Inferior parietal cortex (tissue), 1 donor: ENCODE results near the gene KIF24.
A peak's percentile ranks its signal among the peaks of the same experiment; 100 is the strongest.
"Not testable (repeated sequence)": the region's sequence is repeated elsewhere in the genome, so short reads cannot be mapped to it uniquely, and the experiment has no call there.

ENCODE experiments used
- DNase-seq: peaks from one replicate; pipeline ENCODE4 v3.0.0-alpha.2; 2016; ENCODE audit errors: extremely low spot score

The KIF24 gene

DNA sequence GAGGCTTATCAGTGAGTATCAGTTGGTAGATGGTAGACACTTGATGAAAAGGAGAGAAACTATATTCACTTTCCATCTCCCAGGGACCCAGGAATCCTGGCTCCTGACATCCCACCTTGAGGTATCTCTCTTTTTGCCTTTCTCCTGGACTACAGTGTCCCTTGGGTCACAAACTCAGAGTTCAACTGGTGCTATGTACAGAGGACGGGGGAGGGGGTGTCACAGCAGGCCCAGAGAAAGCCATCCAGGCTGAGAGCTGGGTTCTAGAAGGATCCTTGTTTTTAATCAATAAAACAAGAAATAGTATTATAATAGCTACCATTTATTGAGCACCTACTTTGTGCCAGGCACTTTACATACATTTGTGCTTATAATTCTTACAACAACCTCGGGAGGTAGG is 37.3 kb upstream of the KIF24 start:
- DNase-seq = no peak

GRCh38 chr9:34365282-34365681 is 36.2 kb upstream of the KIF24 start:
- DNase-seq = no peak

- no peak for DNase-seq
These were observed 34.7 kb upstream of the KIF24 start for GRCh38 chr9:34363619-34364351.

GRCh38 chr9:34362614-34363214 is 33.6 kb upstream of the KIF24 start:
- DNase-seq = no peak

DNA sequence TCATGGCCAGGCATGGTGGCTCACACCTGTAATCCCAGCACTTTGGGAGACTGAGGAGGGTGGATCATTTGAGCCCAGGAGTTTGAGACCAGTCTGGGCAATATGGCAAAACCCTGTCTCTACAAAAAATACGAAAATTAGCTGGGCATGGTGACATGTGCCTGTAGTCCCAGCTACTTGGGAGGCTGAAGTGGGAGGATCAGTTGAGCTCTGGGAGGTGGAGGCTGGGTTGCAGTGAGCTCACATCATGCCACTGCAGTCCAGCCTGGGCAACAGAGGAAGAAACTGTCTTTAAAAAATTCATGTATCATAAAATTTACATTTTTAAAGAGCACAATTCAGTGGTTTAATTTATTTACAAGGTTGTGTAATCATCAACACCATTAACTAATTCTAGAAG is 23.9 kb upstream of the KIF24 start:
- DNase-seq = not testable (repeated sequence)

DNA sequence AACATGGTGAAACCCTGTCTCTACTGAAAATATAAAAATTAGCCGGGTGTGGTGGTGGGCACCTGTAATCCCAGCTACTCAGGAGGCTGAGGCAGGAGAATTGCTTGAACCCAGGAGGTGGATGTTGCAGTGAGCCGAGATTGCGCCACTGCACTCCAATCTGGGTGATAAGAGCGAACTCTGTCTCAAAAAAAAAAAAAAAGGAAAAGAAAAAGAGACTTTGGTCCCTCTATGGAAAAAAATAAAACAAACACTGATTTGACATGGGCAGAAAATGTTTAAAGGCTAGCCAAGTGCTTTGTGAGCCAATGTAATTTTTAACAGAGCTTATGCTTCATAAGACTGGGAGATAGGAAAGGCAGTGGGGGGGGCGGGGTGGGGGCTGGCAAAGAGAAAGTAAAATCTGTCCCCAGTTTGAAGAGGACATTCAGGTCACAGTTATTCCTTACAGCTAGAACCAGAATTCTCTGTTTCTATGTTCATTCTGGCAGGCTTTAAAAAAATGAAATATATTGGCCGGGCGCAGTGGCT is 23.1 kb upstream of the KIF24 start:
- not testable (repeated sequence) for DNase-seq

DNA sequence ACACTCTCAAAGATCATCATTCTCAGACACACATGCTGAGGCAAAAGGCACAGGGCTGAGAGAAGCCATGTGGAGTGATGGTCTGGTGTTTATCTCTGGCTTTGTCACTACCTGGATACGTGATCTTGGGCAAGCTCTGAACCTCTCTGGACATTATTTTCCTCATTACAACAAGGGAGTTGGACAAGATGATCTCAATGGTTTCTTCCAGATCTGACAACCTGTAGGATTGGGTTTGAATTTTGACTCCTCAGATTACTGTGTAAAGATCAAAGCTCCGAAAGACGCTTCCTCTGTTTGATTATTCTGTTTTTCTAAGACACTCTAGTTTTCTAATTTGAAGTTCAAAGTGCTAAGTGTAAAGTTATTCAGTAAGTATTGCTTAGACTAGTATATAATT is 20.3 kb upstream of the KIF24 start:
- DNase-seq = no peak

- no peak for DNase-seq
These were observed 18.7 kb upstream of the KIF24 start for GRCh38 chr9:34347800-34348158.

DNA sequence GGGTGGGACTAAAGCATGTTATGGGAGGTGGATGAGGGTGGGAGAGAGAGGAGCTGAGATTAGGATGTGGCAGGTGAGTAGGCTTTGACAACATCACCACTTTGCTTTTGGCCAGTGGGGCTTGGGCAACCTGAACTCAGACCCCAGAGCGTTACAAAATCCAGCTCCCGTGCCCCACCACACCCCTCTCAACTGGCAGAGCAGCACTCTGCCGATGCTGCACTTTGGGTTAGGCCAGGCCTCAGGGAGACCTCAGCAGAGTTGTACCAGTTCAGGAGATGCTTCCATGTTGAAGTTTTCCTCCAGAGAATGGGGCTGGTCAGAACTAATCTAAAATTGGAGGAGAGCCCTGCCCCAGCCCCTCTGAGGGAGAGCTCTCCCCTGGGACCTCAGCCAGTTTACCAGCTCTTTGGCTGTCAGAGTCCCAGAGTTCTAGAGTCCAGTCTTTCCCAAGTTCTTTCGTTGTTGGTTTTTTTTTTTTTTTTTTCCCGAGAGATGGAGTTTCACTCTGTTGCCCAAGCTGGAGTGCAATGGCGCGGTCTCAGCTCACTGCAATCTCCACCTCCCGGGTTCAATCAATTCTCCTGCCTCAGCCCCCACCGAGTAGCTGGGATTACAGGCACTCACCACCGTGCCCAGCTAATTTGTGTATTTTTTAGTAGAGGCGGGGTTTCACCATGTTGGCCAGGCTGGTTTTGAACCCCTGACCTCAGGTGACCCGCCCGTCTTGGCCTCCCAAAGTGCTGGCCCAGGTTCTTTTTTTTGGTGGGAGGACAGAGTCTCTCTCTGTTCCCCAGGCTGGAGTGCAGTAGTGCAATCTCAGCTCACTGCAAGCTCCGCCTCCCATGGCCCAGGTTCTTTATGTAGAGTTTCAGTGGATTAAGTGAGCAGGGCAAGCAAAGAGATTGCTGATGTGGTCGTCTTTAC is 18.1 kb upstream of the KIF24 start:
- no peak for DNase-seq

DNA sequence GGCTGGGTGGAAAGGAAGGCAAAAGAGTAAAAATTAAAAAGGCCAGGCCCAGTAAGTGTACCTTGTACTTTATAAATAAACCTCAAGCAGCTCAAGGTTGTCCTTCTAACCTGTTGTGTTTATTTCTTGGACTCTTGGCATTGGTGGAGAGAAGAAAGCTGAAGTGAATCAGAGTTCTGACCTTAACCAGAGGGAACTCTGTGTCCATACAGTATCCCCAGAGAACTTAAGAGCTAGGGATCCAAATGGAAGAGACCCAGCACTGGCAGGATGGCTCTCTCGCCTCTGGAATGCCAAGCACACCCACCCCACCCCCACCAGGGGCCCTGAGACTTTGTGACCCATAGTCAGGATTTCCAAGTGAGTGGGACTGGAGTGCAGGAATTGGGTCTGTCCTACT is 14.5 kb upstream of the KIF24 start:
- DNase-seq = no peak

DNA sequence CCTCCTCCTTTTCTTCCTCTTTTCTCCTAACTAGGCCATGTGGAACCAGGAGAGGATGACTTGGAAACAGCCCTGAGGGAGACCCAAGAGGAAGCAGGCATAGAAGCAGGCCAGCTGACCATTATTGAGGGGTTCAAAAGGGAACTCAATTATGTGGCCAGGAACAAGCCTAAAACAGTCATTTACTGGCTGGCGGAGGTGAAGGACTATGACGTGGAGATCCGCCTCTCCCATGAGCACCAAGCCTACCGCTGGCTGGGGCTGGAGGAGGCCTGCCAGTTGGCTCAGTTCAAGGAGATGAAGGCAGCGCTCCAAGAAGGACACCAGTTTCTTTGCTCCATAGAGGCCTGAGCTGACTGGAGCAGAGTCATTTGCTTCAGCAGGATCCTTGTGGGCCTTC is 14.0 kb upstream of the KIF24 start:
- no peak for DNase-seq

DNA sequence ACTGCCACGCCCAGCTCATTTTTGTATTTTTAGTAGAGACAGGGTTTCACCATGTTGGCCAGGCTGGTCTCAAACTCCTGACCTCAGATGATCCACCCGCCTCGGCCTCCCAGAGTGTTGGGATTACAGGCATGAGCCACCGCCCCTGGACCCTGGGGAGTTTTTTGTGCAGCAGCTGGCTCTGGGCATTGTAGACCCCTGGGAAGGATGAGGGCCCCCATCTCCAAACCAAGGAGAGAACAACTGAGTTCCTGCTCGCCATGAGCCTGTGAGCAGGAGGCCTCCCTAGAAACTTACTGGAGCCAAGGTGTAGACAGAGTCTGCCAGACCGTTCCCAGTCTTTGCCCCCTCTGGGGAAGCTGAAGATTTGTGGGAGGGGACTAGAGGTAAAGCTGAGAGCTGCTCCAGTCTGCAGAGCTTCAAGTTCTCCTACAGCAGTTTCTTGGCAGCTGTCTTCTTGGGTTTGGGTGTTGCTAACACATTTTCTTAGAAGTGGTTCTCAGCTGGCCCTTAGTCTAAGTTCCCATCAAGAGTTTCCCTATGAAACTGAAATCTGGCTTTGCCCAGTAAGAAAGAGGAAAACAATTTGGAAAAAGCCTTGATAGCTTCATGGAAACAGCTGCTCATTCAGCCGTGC is 12.7 kb upstream of the KIF24 start:
- DNase-seq = no peak

DNA sequence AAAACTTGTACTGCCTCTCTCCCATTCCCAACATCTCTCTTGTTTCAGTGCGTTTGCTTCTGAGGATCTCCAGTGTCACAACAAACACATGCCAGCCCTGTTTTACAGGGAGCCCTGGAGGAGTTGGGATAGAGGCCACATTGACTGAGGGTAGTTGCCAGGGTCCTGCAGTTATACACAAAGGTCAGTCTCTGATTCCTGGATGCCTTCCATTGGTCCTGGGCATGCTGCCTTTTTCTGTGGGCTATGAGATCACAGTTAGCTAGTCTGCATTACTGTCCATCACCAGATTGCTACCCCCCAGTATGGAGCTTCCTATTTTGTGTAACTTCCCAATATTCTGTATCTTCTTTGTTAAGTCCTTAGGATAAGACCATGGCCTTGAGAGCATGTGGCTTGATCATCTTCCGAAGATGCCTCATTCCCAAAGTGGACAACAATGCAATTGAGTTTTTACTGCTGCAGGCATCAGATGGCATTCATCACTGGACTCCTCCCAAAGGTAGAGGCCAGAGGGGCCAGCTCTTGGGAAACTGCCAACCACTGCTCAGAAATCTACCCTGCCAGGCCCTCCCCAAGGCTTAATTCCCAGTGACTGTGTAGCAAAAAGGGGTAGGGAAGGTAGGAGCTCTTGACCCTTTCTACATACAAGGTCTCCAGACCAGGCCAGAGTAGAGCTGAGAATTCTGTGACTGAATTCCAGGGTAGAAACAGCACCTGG is 9.8 kb upstream of the KIF24 start:
- peak; percentile 43 for DNase-seq

GRCh38 chr9:34338079-34338478 is 9.0 kb upstream of the KIF24 start:
- not testable (repeated sequence) for DNase-seq

DNA sequence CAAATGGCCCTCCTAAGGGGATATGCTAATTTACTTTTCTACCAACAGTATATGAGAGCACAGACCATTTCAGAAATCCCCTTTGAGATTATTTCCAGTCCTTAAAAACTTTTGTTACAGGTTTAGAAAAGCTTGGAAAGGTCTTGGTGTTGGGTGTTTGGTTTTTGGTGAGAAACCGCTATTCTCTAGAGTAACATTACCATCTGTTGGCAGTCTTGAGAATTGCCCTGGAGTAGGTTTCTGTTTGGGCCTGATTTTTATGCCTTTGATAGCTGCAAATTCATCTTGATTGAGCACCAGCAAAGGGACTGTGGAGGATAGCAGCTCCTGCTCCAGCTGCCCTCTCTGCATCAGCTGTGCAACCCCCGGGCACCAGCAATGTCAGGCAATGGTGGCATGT is 8.3 kb upstream of the KIF24 start:
- no peak for DNase-seq

- peak; percentile 38 for DNase-seq
These were observed 6.3 kb upstream of the KIF24 start for GRCh38 chr9:34335376-34335775.

DNA sequence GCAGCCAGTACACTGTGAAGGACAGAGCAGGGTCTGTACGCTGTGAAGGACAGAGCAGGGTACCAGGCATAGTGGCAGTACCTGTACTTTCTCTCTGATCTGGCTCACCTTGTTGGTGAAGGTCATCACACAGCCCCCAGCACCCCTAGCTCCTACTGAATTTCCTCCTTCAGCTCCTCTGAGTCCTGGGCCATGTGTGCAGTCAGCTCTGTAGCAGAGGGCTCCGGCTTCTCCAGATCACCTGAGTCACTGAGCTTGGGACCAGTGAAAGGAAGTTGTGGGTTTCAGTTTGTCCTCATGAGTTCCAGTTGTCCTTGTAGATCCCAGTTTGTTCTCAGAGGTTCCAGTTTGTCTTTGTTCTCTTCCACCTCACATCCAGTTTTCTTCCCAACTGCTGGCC is 5.8 kb upstream of the KIF24 start:
- DNase-seq = no peak

DNA sequence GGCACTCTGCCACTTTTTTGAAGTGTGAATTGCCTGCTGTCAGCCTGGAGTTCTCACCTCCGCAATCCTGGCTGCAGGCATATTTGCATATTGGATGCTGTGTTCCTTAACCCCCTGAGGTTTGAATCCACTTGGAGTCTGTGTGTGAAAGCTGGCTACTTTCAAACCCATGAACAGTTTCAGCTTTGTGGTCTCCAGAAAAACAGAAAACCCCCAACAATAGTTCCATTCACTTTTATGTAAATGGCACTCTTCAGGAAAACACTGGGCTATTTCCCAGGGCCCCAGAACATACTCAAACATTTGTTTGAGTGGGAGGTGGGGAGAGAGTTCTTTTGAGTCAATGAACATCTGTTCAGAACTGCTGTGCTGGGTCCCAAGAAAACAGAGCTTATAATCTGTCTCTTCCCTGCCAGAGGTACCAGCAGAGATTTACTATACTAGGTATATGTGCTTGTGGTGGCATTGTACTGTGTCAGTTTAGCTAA is 5.3 kb upstream of the KIF24 start:
- DNase-seq = peak; percentile 93

- no peak for DNase-seq
These were observed 4.8 kb upstream of the KIF24 start for GRCh38 chr9:34333836-34334235.

GRCh38 chr9:34332076-34332964 is 3.3 kb upstream of the KIF24 start:
- peak; percentile 89 for DNase-seq
